ENCODE data around the gene ARL15. TPM values are rescaled to one million over a fixed set of nuclear protein-coding genes. Genes with fewer than 3 reads are reported as not detected.

The ARL15 gene
- total and polyA plus RNA-seq, 2 donors (not counting 1 experiment from before 2014, with no cell fraction given): 5.8 to 20.5 TPM

- no peak for ATAC-seq (ENCODE audit: low read depth)
- peaks cover 3 to 5% of the 10 kb centered on the region in 2 experiments for H3K36me3 ChIP-seq (replicated peaks in 1 of 2; ENCODE audit: control extremely low read depth in 1 of 2, control insufficient read depth in 1 of 2, extremely low read depth in 1 of 2, insufficient read depth in 2 of 2, low read length in 1 of 2)
- H3K27me3 Mint-ChIP-seq: no peaks in the 10 kb centered on the region
- H3K4me3 Mint-ChIP-seq: no peak overlapping the region
- H3K79me2 ChIP-seq (ENCODE audit: control insufficient read depth, insufficient read depth, low read length): no peaks in the 10 kb centered on the region
- no peaks in the 10 kb centered on the region for H3K9me3 ChIP-seq (ENCODE audit: control extremely low read depth in 1 of 3, control insufficient read depth in 2 of 3, insufficient read depth in 1 of 3, low read length in 2 of 3)
- no peak overlapping the region for H3K4me3 ChIP-seq (ENCODE audit: control extremely low read depth in 1 of 5, extremely low read depth in 1 of 5, insufficient read depth in 1 of 5, low read depth in 2 of 5, low read length in 4 of 5)
- peaks cover 8% of the 10 kb centered on the region for H3K4me1 Mint-ChIP-seq
- no peak for DNase-seq
- CTCF ChIA-PET: no interaction called here
- H2AFZ ChIP-seq (ENCODE audit: insufficient read depth, low read depth, low read length, poor library complexity, severe bottlenecking): no peak overlapping the region
- H3K27ac Mint-ChIP-seq: no peak overlapping the region
- H3K4me2 ChIP-seq (replicated peaks; ENCODE audit: low read depth, low read length, poor library complexity, severe bottlenecking): no peak overlapping the region
- POLR2A ChIA-PET: no interaction called here
- H3K4me1 ChIP-seq (ENCODE audit: control insufficient read depth in 2 of 2, insufficient read depth in 2 of 2, low read length in 2 of 2): peaks cover 0 to 6% of the 10 kb centered on the region in 2 donors
- no peaks in the 10 kb centered on the region for H3K27me3 ChIP-seq (replicated peaks in 1 of 4; ENCODE audit: control extremely low read depth in 1 of 4, control insufficient read depth in 3 of 4, insufficient read depth in 4 of 4, low read length in 3 of 4)
- no peak for TF ChIP-seq CTCF (IDR thresholded peaks at IDR 0.05)
- H3K9me3 Mint-ChIP-seq (ENCODE audit: insufficient read depth): no peaks in the 10 kb centered on the region
- H3K27ac ChIP-seq (ENCODE audit: low read length in 2 of 2): no peak overlapping the region
- intact Hi-C loops (cut with micrococcal nuclease): no loop called here
- no peaks in the 10 kb centered on the region for H4K20me1 ChIP-seq (ENCODE audit: control insufficient read depth, insufficient read depth, low read length, poor library complexity, severe bottlenecking)
- no peak overlapping the region for H3K9ac ChIP-seq (ENCODE audit: low read length)
- WGBS (ENCODE audit: insufficient coverage): 100% methylated on average over 2 of the region's 5 CpGs
Observed at GRCh38 chr5:54113060-54113459, 197.3 kb downstream of the ARL15 start.

DNA sequence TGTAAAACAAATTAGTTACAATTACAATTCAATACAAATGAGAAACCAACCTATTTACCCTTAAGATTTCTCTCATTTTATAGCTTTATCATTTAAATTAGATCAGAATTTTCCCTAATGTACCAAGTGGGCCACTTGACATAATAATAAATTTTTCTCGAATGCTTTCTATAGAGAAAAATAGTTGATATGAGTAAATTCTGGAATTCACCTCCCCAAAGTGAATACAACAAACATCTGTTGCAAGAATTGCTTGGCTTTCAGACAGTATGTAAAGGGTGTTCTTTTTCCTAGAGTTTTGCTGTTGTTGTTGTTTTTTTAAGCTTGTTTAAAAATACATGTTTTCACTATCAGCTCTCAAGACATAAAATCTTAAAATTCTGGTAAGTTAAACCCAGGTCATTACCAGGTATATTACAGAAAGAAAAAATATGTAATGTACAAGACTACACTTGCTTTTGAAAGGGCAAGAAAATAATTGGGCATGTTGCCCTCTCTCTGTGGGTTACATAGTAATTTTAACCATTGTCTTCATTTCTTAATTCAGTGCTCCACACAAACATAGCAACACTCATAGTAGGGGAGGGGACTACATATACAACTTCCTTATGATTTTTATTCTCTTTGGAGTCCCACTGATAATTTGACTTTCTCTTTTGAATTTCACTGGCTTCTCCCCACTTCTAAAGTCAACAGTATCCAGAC, 200.6 kb downstream of the ARL15 start:
- no peak for ATAC-seq (ENCODE audit: low read depth)
- no peak overlapping the region for H3K4me2 ChIP-seq (replicated peaks; ENCODE audit: low read depth, low read length, poor library complexity, severe bottlenecking)

More for the DNA sequence above, 200.6 kb downstream of the ARL15 start:
- Mint-ChIP-seq H3K27ac (no peak overlapping the region), H3K9me3 (ENCODE audit: insufficient read depth) (no peaks in the 10 kb centered on the region), H3K27me3 (no peaks in the 10 kb centered on the region), H3K4me1 (no peaks in the 10 kb centered on the region), H3K4me3 (no peak overlapping the region)
- intact Hi-C loops (cut with micrococcal nuclease): no loop called here
- H2AFZ ChIP-seq (ENCODE audit: insufficient read depth, low read depth, low read length, poor library complexity, severe bottlenecking): no peak overlapping the region
- H3K9ac ChIP-seq (ENCODE audit: low read length): no peak overlapping the region
- H3K9me3 ChIP-seq (ENCODE audit: control extremely low read depth in 1 of 3, control insufficient read depth in 2 of 3, insufficient read depth in 1 of 3, low read length in 2 of 3): no peaks in the 10 kb centered on the region
- POLR2A ChIA-PET: no interaction called here
- no peak for DNase-seq
- CTCF ChIA-PET: no interaction called here
- no peaks in the 10 kb centered on the region for H4K20me1 ChIP-seq (ENCODE audit: control insufficient read depth, insufficient read depth, low read length, poor library complexity, severe bottlenecking)
- no peak overlapping the region for H3K4me3 ChIP-seq (ENCODE audit: control extremely low read depth in 1 of 5, extremely low read depth in 1 of 5, insufficient read depth in 1 of 5, low read depth in 2 of 5, low read length in 4 of 5)
- peaks cover 3 to 5% of the 10 kb centered on the region in 2 experiments for H3K36me3 ChIP-seq (replicated peaks in 1 of 2; ENCODE audit: control extremely low read depth in 1 of 2, control insufficient read depth in 1 of 2, extremely low read depth in 1 of 2, insufficient read depth in 2 of 2, low read length in 1 of 2)
- H3K27ac ChIP-seq (ENCODE audit: low read length in 2 of 2): no peak overlapping the region
- H3K4me1 ChIP-seq (ENCODE audit: control insufficient read depth in 2 of 2, insufficient read depth in 2 of 2, low read length in 2 of 2): no peaks in the 10 kb centered on the region
- no peaks in the 10 kb centered on the region for H3K79me2 ChIP-seq (ENCODE audit: control insufficient read depth, insufficient read depth, low read length)
- TF ChIP-seq CTCF (IDR thresholded peaks at IDR 0.05) (no peak), EZH2 (IDR thresholded peaks at IDR 0.05; ENCODE audit: borderline replicate concordance, insufficient read depth, low read depth, low read length, poor library complexity, severe bottlenecking) (no peak)
- no peaks in the 10 kb centered on the region for H3K27me3 ChIP-seq (replicated peaks in 1 of 4; ENCODE audit: control extremely low read depth in 1 of 4, control insufficient read depth in 3 of 4, insufficient read depth in 4 of 4, low read length in 3 of 4)
- WGBS (ENCODE audit: insufficient coverage): no CpG with 5 or more reads among the region's 1 CpG

Measured in B cell (primary cell).